ENCODE data around the gene TBC1D23.

GRCh38 chr3:100339786-100340185 lies 79.0 kb downstream of the TBC1D23 start:
- no peak for TF ChIP-seq PATZ1 (CRISPR knock-in tag; IDR thresholded peaks at IDR 0.05; ENCODE audit: borderline replicate concordance)
- no peak for TF ChIP-seq ZNF565 (CRISPR knock-in tag; conservative IDR thresholded peaks at IDR 0.05; ENCODE audit: low read depth)
- no peak for TF ChIP-seq CREB5 (CRISPR knock-in tag; IDR thresholded peaks at IDR 0.05; ENCODE audit: low read depth)
- no peak for TF ChIP-seq POU6F1 (CRISPR knock-in tag; IDR thresholded peaks at IDR 0.05; ENCODE audit: borderline replicate concordance, low read depth)
- no peak for TF ChIP-seq BACH2 (CRISPR knock-in tag; IDR thresholded peaks at IDR 0.05; ENCODE audit: borderline replicate concordance)
- TF ChIP-seq TSHZ2 (CRISPR knock-in tag; IDR thresholded peaks at IDR 0.05) = no peak
- TF ChIP-seq ZC3H10 (CRISPR knock-in tag; IDR thresholded peaks at IDR 0.05) = no peak
- TF ChIP-seq GLIS3 (CRISPR knock-in tag; IDR thresholded peaks at IDR 0.05) = no peak
- TF ChIP-seq ZFP30 (CRISPR knock-in tag; IDR thresholded peaks at IDR 0.05) = no peak
- TF ChIP-seq TOX (CRISPR knock-in tag; IDR thresholded peaks at IDR 0.05; ENCODE audit: borderline replicate concordance) = no peak
- no peak for TF ChIP-seq ZNF70 (CRISPR knock-in tag; IDR thresholded peaks at IDR 0.05)
- TF ChIP-seq ARNTL (CRISPR knock-in tag; IDR thresholded peaks at IDR 0.05; ENCODE audit: borderline replicate concordance, low read depth) = no peak

All from SK-N-SH treated with all-trans-retinoic acid at 6 μM for 48 hours (cell line).